Measurements from ENCODE around the gene PIM3.

GRCh38 chr22:49951000-49951677 is 9.4 kb upstream of the PIM3 start:
- TF ChIP-seq CTCF (conservative IDR thresholded peaks at IDR 0.05 in 1 of 2, IDR thresholded peaks at IDR 0.05 in 1 of 2; ENCODE audit: extremely low read depth in 1 of 2, insufficient read depth in 1 of 2, low read depth in 1 of 2, low read length in 2 of 2) (no peak), EZH2 (IDR thresholded peaks at IDR 0.05; ENCODE audit: borderline replicate concordance, low read length) (no peak)
